GM19463 (cell line): ENCODE measurements around the gene IP6K1.

Experiments
- ATAC-seq: cut with Tn5 transposase; IDR thresholded peaks from one replicate; pipeline ENCODE4 v1.9.1; 2021; ENCODE audit warnings: mild to moderate bottlenecking, moderate library complexity; ENCODE audit not compliant: unreplicated experiment

Gene IP6K1

DNA sequence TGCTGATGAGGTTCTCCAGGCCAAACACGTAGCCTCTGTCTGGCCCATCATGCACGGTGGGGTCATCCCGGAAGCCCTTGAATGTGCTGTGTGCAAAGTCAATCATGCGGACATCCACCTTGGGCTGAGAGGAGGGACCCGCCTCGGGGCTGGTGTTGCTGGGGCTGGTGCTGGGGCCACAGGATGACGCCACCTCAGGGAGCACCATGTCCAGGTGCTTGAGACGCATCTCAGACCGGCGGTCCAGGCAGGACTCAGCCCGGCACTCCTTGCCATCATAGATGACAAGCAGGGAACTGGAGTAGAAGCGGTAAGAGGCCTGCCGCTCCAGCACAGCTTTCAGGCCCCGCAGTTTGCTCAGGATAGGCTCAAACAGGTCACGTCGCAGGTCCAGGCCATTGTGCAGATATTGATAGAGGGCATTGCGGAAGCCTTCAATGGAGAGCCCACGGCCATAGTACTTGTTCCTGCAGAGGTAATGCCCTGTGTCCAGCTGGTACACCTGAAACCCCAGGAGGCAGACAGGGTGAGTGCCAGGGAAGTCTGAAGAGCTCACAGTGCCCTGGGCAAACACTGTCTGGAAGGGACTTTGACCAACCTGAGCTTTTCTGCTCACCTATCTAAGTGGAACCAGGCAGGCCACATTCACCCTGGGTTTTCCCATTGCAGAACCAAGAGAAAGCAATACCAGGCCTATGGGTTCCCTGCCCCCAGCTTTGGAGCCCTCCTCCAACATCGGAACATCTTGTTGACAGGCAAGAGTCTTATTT, 59.0 kb downstream of the IP6K1 start:
- ATAC-seq: no peak

- no peak for ATAC-seq
Observed at GRCh38 chr3:49725906-49726681, 60.2 kb downstream of the IP6K1 start.

DNA sequence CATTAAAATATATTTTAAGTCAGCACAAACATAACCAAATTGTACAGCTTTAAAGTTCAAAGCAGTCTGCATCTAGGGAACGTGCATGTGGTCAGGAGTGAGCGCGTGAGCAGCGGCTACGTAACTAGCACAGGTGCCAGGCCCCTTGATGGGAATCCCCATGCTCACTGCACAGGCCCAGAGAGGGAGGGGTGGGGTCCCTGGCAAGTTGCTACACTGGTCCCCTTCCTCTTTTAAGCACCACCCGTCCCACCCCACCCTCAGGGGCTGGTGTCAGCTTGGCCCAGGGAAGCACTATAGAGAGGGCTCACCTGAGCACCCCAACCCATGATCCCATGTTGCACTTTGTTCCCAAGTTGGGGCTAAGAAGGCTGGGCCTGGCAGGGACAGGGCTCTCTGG, 61.8 kb downstream of the IP6K1 start:
- no peak for ATAC-seq

GRCh38 chr3:49723628-49724551, 62.5 kb downstream of the IP6K1 start, which contains the start of gene GMPPB:
Gene GMPPB, minus strand, starts transcription at chr3:49723951. Its CDS starts 225 bp downstream, at chr3:49723726.
- ATAC-seq: peak; percentile 83

- no peak for ATAC-seq
Observed at GRCh38 chr3:49723296-49723627, 63.1 kb downstream of the IP6K1 start.

DNA sequence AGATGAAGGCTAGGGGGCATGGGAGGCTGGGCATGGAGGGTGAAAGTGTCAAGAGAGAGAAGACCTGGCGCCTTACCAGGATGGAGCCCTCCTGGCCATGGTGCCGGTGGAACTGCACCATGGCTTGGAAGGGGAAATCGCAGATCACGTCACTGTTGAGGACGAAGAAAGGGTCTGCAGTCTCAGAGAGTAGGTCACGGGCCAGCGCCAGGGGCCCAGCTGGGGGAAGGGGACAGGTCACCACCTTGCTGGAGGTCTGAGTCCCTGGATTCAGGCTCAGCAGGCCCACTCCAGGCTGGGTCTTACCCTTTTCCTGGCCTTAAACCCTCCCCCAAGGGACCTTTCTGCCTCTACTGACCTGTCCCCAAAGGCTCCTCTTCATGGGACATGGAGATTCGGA, 63.4 kb downstream of the IP6K1 start:
- no peak for ATAC-seq

GRCh38 chr3:49721896-49722781, 64.2 kb downstream of the IP6K1 start:
- no peak for ATAC-seq

GRCh38 chr3:49721596-49721895, 64.8 kb downstream of the IP6K1 start:
- ATAC-seq: no peak

GRCh38 chr3:49720855-49721595, 65.3 kb downstream of the IP6K1 start:
- no peak for ATAC-seq

- peak; percentile 60 for ATAC-seq
Observed at GRCh38 chr3:49719214-49719884, 67.0 kb downstream of the IP6K1 start, which contains the start of gene AMIGO3. Gene AMIGO3, minus strand, starts transcription at chr3:49719684. Its CDS starts 219 bp downstream, at chr3:49719465.

DNA sequence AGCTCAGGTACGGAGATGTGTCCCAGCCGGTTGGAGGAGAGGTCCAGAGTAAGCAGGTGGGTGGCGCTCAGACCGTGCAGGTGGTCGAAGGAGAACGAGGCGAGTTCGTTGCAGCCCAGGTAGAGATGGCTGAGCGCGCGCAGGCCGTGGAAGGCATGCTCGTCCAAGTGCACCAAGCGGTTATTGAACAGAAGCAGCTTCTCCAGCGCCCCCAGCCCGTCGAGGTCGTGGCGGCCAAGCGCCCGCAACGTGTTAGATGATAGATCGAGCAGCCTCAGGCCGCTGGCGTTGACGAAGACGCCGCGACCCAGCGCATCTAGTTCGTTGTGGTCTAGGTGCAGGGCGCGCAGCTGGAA, 67.5 kb downstream of the IP6K1 start:
- ATAC-seq: no peak

DNA sequence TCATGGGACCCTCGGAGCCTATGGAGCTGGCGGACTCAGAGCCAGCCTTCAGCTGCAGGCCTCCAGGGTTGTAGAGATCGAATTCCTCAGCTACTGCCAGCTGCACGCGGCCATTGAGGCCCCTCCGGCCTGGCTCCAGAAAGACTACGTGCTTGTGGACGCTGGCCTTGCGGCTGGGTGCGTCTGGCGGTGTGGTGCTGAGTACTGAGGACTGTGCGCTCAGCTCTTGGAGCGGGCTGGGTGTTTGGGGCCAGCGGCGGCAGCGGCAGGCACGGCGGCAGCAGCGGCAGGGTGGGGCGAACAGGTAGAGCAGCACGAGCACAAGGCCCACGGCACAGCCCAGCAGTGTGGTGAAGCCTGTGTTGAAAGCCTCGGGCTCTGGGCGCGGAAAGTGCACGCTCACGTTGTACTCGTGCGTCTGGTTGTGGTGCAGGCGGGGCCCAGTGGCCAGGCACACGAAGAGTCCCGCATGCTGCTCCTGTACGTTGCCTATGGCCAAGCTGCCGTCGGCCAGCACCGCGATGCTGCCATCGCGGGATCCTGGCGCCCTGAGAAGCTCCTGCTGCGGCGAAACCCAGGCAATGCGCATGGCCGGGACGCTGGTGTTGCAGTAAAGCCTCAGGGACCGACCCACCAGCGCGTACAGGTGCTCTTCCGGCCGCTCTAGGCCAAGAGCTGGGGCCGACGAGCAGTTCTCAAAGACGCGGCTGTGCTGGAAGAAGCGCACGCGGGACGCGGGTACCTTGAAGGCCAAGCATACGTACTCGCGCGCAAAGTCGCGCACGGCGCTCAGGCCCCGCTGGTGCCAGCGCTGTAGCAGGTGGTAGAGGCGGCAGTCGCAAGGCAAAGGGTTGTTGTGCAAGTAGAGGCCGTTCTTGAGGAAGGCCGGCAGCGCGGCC, 68.1 kb downstream of the IP6K1 start:
- no peak for ATAC-seq

GRCh38 chr3:49717211-49717958, 69.0 kb downstream of the IP6K1 start:
- no peak for ATAC-seq

DNA sequence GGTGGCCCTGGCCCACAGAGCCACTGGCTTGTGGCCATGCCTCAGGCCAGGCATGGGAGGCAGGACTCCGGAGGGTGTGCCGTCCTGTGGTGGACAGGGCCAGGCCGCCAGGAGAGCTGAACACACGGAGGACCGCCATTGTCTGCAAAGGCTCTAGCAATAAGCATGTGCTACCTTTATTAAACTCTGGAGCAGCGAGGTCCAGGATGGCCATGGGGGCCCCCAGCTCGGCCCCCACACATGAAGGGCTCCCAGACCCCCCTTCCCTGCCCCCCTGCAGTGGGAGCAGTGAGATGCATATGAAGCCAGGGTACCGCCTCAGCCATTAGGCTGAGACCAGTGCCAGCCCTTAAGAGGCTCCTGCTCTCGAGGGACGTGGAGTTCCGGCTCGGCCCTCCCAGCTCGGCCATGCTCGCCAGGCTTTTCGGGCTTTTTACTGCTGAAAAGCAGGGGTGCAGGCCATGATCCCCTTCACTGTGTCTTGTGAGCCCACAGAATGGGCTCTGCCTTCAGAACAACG, 69.6 kb downstream of the IP6K1 start:
- ATAC-seq: no peak

DNA sequence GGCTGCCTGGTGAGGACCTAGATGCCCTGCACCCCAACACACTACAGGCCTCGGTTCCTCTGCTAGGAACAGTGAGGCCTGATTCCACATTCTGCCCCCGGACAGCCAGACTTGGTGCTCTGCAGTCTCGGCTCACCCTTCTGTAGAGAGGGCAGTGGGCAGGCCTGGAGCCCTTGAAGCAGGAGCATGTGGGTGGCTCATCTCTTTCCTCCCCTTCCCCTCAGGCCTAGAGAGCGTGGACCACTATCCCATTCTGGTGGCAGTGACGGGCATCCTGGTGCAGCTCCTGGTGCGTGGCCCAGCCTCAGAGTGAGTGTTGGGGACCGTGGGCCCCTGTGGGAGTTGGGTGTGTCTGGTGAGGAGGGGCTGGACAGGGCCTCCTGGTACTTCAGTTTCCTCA, 70.2 kb downstream of the IP6K1 start:
- no peak for ATAC-seq

- ATAC-seq: no peak
Observed at GRCh38 chr3:49715611-49716121, 70.7 kb downstream of the IP6K1 start.
